HEK293 (cell line): ENCODE measurements around the gene MYO5B.

Experiments used
- AEBP2 ChIP-seq: fragments of 450-650 bp; formaldehyde crosslinking; IDR thresholded peaks from 2 replicates; pipeline ENCODE4 v1.5.1; 2016; ENCODE audit warnings: missing biosample characterization, missing genetic modification characterization, borderline replicate concordance
- CTCF ChIP-seq: fragments of 450-650 bp; formaldehyde crosslinking; IDR thresholded peaks from 2 replicates; pipeline ENCODE4 v1.5.1; 2016; ENCODE audit warnings: missing biosample characterization, missing genetic modification characterization
- ZBTB17 ChIP-seq: fragments of 450-650 bp; formaldehyde crosslinking; IDR thresholded peaks from 2 replicates; pipeline ENCODE4 v1.5.1; 2016; ENCODE audit warnings: missing biosample characterization, missing genetic modification characterization
- ZNF76 ChIP-seq: fragments of 450-650 bp; formaldehyde crosslinking; IDR thresholded peaks from 2 replicates; pipeline ENCODE4; 2016; ENCODE audit warnings: low read depth, missing biosample characterization, missing genetic modification characterization, borderline replicate concordance
- ZNF777 ChIP-seq: fragments of 450-650 bp; formaldehyde crosslinking; IDR thresholded peaks from 2 replicates; pipeline ENCODE4 v1.5.1; 2017; ENCODE audit warnings: missing biosample characterization, missing genetic modification characterization, borderline replicate concordance

GRCh38 chr18:49854681-49855080 is 340.3 kb downstream of the MYO5B start:
- TF ChIP-seq ZBTB17 (tag by site-specific recombination) (no peak), CTCF (no peak), ZNF76 (tag by site-specific recombination) (no peak), ZNF777 (tag by site-specific recombination) (no peak), AEBP2 (tag by site-specific recombination) (no peak)
